PC-9 (cell line): ENCODE results near the gene CFAP46. TPM values are rescaled to one million over a fixed set of nuclear protein-coding genes. Genes with fewer than 3 reads are reported as not detected.

ENCODE experiments used
- BruUV-seq: library from RNA; stranded (reverse); fragments of 400-500 nt; replicated peaks from 2 replicates; lab custom pipeline; 2021; lab: Mats Ljungman, UMichigan
- CTCF ChIA-PET: fragments of 300-600 bp; sonication (Branson Sonifier 250); formaldehyde crosslinking; loops from one replicate; lab custom pipeline; 2022; ENCODE audit warnings: antibody characterized with exemption; lab: Charles Lee
- POLR2A ChIA-PET: fragments of 300-600 bp; sonication (Branson Sonifier 250); formaldehyde crosslinking; loops from one replicate; lab custom pipeline; 2022; ENCODE audit warnings: antibody characterized with exemption; ENCODE audit not compliant: unreplicated experiment; lab: Charles Lee
- DNase-seq, 2 experiments: peaks; one replicate each; pipeline versions ENCODE4 v3.0.0 to v3.0.0-alpha.2; 2015 to 2022; ENCODE audit warnings: mixed read lengths in 1 of 2
- H2AFZ ChIP-seq: fragments of 200-600 bp; sonication (generic); 2 replicates; pipeline ENCODE4 v1.8.1; 2017; ENCODE audit warnings: antibody characterized with exemption
- H3F3A ChIP-seq: fragments of 200-600 bp; sonication (generic); 2 replicates; pipeline ENCODE4 v1.8.1; 2017; ENCODE audit warnings: antibody characterized with exemption, mild to moderate bottlenecking, low read depth; ENCODE audit not compliant: insufficient read depth
- H3K27ac ChIP-seq: fragments of 200-600 bp; sonication (generic); 2 replicates; pipeline ENCODE4 v1.6.1; 2016; ENCODE audit warnings: mixed run types
- H3K27me3 ChIP-seq: fragments of 200-600 bp; sonication (generic); 2 replicates; pipeline ENCODE4 v1.6.1; 2016; ENCODE audit warnings: low read depth, mixed run types; ENCODE audit not compliant: insufficient read depth
- H3K36me3 ChIP-seq: fragments of 200-600 bp; sonication (generic); 2 replicates; pipeline ENCODE4 v1.6.1; 2016; ENCODE audit warnings: low read depth, mixed run types
- H3K4me1 ChIP-seq: fragments of 200-600 bp; sonication (generic); replicated peaks from 2 replicates; pipeline ENCODE4 v1.6.1; 2016; ENCODE audit warnings: mixed run types; ENCODE audit not compliant: insufficient read depth
- H3K4me2 ChIP-seq: fragments of 200-600 bp; sonication (generic); 2 replicates; pipeline ENCODE4 v1.6.1; 2017; ENCODE audit warnings: mixed run types
- H3K4me3 ChIP-seq: fragments of 200-600 bp; sonication (generic); 2 replicates; pipeline ENCODE4 v1.6.1; 2016; ENCODE audit warnings: mixed run types
- H3K79me2 ChIP-seq: fragments of 200-600 bp; sonication (generic); 2 replicates; pipeline ENCODE4 v1.6.1; 2017; ENCODE audit warnings: low read depth, mixed run types
- H3K9me2 ChIP-seq: fragments of 200-600 bp; sonication (generic); 2 replicates; pipeline ENCODE4 v1.8.1; 2017; ENCODE audit warnings: mild to moderate bottlenecking; ENCODE audit not compliant: insufficient read depth
- H3K9me3 ChIP-seq: fragments of 200-600 bp; sonication (generic); 2 replicates; pipeline ENCODE4 v1.8.1; 2016; ENCODE audit warnings: low read depth; ENCODE audit not compliant: insufficient read depth
- H4K20me1 ChIP-seq: fragments of 200-600 bp; sonication (generic); 2 replicates; pipeline ENCODE4 v1.8.1; 2017; ENCODE audit not compliant: insufficient read depth
- CTCF ChIP-seq: fragments of 200-600 bp; sonication (generic); conservative IDR thresholded peaks from 2 replicates; pipeline ENCODE4 v1.6.1; 2017; ENCODE audit warnings: mixed run types, antibody characterized with exemption, mild to moderate bottlenecking, moderate library complexity
- EZH2 ChIP-seq: fragments of 200-600 bp; sonication (generic); IDR thresholded peaks from 2 replicates; pipeline ENCODE4 v1.8.0; 2017; ENCODE audit warnings: antibody characterized with exemption, low read depth
- intact Hi-C: fragments of 100-400 bp; cut with micrococcal nuclease; formaldehyde crosslinking; loops from one replicate; pipeline ENCODE4 v1.10.0; 2022; ENCODE audit not compliant: unreplicated experiment
- total RNA-seq: library from RNA; stranded (reverse); gene quantifications from 2 replicates; pipeline ENCODE4 v1.2.3, GENCODE V29; 2021

CFAP46 gene
- total RNA-seq, 1 experiment from 2014 or later, result not detected

GRCh38 chr10:132806110-132806509 is 136.3 kb downstream of the CFAP46 start:
- BruUV-seq, result no TSS peak
- DNase-seq, result no peak
- CTCF ChIA-PET, result no interaction called here
- no peak overlapping the region for H2AFZ ChIP-seq
- intact Hi-C loops, result no loop called here
- no peak overlapping the region for H3K4me3 ChIP-seq
- TF ChIP-seq CTCF (no peak), EZH2 (no peak)
- no peaks in the 10 kb centered on the region for H3K4me1 ChIP-seq
- H3K27me3 ChIP-seq, result peaks cover 13% of the 10 kb centered on the region; the same call in 1 of the 2 replicates
- H3K79me2 ChIP-seq, result no peaks in the 10 kb centered on the region
- H3K4me2 ChIP-seq, result no peak overlapping the region
- H3K36me3 ChIP-seq, result no peaks in the 10 kb centered on the region
- H3K9me2 ChIP-seq, result no peaks in the 10 kb centered on the region
- H3K27ac ChIP-seq, result no peak overlapping the region
- no peaks in the 10 kb centered on the region for H3F3A ChIP-seq
- no peaks in the 10 kb centered on the region for H3K9me3 ChIP-seq
- no peaks in the 10 kb centered on the region for H4K20me1 ChIP-seq
- POLR2A ChIA-PET, result no interaction called here

GRCh38 chr10:132805599-132805998 is 136.8 kb downstream of the CFAP46 start:
- Histone ChIP-seq H3K9me3 (no peaks in the 10 kb centered on the region), H4K20me1 (no peaks in the 10 kb centered on the region), H3K9me2 (no peaks in the 10 kb centered on the region), H3K4me1 (no peaks in the 10 kb centered on the region), H3K27me3 (peaks cover 11% of the 10 kb centered on the region; the same call in 1 of the 2 replicates), H3F3A (no peaks in the 10 kb centered on the region), H3K4me2 (no peak overlapping the region), H3K4me3 (no peak overlapping the region), H2AFZ (no peak overlapping the region), H3K36me3 (no peaks in the 10 kb centered on the region), H3K79me2 (no peaks in the 10 kb centered on the region), H3K27ac (no peak overlapping the region)
- TF ChIP-seq EZH2 (no peak), CTCF (no peak)
- no TSS peak for BruUV-seq
- ChIA-PET CTCF (no interaction called here), POLR2A (no interaction called here)
- intact Hi-C loops, result no loop called here
- no peak for DNase-seq

GRCh38 chr10:132804785-132805426 is 137.5 kb downstream of the CFAP46 start:
- no peaks in the 10 kb centered on the region for H3K9me2 ChIP-seq
- intact Hi-C loops, result no loop called here
- H3K27ac ChIP-seq, result no peak overlapping the region
- no peaks in the 10 kb centered on the region for H3K36me3 ChIP-seq
- H3K4me2 ChIP-seq, result no peak overlapping the region
- H4K20me1 ChIP-seq, result no peaks in the 10 kb centered on the region
- TF ChIP-seq CTCF, result no peak
- TF ChIP-seq EZH2, result no peak
- no peaks in the 10 kb centered on the region for H3K79me2 ChIP-seq
- H3K4me1 ChIP-seq, result no peaks in the 10 kb centered on the region
- H3K9me3 ChIP-seq, result no peaks in the 10 kb centered on the region
- CTCF ChIA-PET, result no interaction called here
- peaks cover 11% of the 10 kb centered on the region; the same call in 1 of the 2 replicates for H3K27me3 ChIP-seq
- no peak overlapping the region for H2AFZ ChIP-seq
- H3K4me3 ChIP-seq, result no peak overlapping the region
- no TSS peak for BruUV-seq
- no peak for DNase-seq
- POLR2A ChIA-PET, result no interaction called here
- no peaks in the 10 kb centered on the region for H3F3A ChIP-seq
